GM21528 (cell line): ENCODE data around the gene MAD1L1.

ENCODE experiments used
- ATAC-seq: cut with Tn5 transposase; IDR thresholded peaks from one replicate; pipeline ENCODE4 v1.9.1; 2021; ENCODE audit warnings: mild to moderate bottlenecking, moderate library complexity; ENCODE audit not compliant: unreplicated experiment, low FRiP score

MAD1L1 gene

DNA sequence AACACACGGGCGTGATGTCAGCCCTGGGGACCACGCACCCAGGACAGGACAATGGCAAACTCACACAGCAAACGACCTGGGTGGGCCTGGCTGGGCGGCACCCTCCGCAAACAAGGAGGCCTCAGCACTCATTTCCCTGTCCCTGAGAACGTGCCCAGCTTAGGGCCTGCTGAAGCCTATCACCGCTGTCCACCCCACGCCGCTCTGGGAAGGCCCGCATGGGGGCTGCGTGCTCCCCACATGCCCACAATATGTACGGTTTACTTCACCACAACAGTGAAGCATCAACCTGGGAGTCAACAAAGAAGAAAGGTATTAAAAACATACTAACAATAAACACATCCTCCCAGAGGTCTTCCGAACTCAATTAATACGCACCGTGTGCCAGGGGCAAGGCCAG, 12.2 kb downstream of the MAD1L1 start:
- ATAC-seq = no peak

DNA sequence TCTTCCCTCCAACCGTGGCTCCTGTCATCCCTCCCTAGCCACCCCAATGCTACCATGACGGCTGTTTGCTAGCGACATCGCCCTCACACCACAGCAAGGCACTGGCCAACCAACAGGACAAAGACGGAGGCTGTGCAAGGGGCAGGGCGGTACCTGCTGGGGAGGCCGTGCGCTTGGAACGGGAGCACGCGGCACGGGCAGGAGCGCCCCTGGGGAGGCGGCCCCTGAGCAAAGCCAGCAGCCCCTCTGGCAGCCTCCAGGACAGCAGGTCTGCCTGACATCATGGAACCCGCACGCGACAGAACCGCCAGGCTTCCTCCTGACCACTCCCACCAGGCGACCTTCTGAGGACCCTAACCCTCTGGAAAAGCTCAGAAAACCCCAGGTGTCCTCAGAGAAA, 12.7 kb downstream of the MAD1L1 start:
- ATAC-seq = no peak

DNA sequence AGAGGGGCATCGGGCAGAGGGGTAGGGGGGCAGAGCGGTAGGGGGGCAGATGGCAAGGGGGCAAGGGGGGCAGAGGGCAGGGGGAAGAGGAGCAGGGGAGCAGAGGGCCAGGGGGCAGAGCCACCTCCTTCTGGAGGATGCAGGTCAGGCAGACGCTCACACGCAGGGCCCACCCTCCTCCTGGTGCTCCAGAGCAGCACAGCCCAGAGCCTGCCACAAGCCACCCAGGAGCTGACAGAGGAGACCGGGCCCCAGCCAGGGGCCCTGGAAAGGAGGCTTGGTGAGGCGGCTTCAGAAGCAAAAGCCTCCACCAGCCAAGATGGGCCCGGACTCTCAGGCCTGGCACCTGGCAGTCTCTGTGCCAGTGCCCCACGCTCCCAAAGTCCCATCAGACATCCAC, 13.1 kb downstream of the MAD1L1 start:
- no peak for ATAC-seq

DNA sequence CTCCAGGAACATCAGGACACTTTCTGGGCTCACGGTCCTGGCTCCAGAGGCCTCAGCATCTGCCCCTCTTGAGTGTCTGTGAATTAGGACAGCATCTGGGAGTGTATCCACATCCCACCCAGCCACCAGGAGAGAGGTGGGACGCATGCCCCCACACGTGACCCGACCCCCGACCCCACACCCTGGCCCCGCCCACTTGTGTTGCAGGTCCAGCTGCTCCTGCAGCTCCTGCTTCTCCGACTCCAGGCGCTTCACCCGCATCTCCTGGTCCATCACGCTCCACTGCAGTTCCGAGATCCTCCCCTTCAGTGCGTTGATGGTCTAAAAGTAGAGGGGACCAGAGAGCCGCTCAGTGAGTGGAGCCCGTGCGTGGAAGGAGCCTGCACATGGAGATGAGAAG, 13.6 kb downstream of the MAD1L1 start:
- ATAC-seq = no peak

DNA sequence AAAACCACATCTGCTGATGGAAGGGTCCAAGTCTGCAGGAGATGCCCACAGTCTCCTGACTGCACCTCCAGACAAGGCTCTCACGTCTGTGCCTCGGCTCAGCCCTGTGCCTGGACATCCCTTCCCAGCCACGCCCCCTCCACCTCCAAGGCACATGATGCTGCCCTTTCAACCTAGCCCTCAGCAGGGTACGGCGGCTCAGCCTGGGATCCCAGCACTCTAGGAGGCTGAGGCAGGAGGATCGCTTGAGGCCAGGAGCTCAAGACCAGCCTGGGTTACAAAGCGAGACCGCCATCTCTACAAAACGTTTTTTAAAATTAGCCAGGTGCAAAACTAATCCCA, 14.3 kb downstream of the MAD1L1 start:
- no peak for ATAC-seq

DNA sequence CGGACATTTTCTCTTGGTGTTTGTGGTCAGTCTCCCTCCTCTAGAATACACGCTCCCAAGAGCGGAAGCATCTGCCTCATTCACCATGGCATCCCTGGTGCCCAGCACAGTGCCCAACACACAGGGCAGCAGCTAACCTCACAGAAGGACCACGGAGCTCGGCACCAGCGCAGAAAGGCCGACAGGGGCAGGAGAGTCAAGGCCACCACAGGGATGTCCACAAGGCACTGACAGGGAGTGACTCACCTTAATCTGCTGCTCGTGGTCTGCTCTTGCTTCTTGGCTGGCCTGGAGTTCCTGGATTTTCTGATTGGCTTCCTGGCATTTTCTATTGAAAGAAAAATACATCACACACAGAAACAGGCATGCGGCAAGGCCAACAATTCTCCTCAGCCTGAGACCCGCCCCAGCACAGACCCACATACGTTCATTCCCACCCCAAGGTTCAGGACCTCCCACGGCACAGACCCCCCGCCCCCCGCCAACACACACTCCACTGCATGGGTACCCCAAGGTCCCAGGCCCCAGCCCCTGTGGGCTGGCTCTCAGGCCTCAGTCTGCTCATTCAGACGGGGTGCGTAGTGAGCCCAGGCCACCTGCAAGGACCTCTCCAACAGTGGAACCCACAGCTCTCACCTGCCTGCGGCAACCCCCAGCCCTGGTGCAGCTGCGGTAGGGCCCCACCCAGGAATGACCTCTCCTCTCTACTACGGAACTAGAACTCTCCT, 14.9 kb downstream of the MAD1L1 start:
- ATAC-seq = no peak

DNA sequence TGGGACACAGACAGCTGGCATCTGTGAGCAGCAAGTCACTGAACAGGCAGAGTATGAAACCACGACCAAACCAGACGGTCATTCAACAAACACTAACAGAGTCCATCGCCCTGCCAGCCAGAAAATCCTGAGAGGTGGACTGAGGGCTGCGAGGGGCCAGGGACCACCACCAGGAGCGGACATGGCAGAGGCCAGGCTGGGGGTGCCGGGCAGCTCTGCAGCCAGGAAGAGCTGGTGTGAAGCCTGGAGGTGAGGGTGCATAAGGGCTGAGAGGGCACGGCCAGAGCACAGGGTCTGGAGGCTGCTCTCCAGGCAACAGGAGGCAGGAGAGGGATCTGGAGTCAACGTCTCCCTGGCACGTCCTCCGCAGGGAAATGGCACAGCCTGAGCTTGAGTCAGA, 15.5 kb downstream of the MAD1L1 start:
- ATAC-seq = no peak

DNA sequence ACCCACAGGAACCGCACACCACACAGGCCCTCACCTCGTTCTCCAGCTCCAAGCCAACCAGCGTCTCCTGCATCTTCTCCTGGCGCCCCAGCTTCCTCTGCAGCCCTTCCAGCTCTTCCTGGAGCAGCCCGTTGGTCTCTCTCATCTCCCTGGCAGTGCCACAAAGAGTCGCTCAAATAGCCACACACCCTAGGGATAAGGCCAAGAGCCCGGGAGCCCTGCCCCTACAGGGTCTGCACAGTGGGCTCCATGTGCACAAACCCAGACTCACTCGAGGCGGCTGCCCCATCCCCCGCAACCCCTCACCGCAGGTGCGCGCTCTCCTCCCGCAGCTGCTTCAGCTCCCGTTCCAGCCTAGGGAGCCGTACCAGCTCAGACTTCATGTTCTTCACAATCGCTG, 16.9 kb downstream of the MAD1L1 start:
- no peak for ATAC-seq

DNA sequence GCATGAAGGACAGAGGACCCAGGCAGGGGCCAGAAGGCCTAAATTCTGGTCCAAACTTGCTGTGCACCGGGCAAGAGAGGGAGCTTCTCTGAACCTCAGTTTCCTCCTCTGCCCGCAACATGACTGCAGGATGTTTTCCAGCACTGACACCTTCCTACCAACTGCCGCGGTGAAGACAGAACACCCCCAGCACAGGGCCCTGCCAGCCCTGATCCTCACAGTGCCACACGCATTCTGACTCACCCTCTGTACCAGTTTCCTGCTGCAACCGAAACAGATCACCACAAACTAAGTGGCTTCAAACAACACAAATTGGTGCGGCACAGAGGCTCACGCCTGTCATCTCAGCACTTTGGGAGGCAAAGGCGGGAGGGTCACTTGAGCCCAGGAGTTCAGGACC, 18.1 kb downstream of the MAD1L1 start:
- ATAC-seq = no peak

DNA sequence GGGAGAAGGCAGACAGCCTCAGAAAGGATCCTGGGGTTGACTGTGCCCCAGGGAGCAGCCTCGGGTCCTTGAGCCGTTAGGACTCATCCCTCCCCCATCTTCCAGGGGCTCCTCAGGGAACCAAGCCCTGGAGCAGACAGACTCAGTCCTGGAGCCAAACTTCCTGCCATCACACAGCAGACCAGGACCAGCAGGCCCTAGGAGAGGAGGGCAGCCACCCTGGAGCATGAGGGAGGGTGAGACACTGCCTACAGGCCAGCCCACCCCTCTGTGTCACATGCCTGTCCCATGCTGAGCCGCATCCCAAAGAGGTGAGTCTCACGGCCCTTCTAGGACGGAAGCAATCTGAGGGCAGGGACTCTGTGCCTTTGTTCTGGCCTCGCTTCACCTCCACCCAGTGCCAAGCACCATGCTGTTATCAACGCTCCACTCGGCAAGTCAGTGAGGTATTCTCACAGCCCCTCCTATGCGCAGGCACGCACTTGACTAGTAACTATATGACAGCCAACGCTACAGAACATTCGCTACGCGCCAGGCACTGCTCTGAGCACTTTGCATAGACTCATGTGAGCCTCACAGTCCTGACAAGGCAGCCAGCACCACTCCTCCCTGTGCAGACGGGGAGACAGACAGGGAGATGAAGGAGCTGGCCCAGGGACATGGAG, 19.1 kb downstream of the MAD1L1 start:
- ATAC-seq = no peak

DNA sequence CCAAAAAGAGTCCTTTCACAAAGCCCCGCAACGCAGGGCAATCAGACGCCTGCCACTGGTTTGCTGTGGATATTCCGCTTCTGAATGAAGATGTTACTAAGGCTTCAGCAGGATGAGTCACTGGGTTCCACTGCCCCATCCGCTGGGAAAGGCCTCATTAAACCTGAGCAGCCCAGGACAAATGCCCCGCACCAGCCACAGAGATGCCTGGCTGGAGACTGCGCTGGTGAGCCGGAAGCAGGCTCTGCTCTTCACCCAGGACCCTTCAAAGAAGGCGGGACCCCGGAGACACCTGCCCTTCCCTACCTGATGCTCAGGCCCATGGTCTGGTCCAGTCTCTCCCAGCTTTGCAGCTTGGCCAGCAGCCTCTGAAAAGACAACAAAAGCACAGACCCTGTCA, 19.8 kb downstream of the MAD1L1 start:
- no peak for ATAC-seq

DNA sequence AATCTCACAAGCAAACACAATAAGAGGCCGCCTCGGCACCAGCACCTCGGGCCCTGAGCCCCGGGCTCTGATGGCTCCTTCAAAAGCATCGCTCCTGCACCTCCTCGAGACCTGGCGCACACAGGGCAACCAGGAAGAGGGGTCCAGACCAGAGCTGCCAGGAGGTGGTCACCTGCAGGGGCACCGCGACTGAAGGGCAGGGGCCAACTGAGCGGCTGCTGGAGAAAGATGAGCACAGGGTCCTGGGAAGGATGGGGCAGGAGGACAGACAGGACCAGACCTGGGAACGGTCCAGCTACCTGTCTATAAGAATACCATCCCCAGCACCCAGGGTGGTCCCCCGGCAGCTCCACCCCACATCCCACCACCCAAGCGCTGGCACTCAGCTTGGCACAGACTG, 20.8 kb downstream of the MAD1L1 start:
- no peak for ATAC-seq

DNA sequence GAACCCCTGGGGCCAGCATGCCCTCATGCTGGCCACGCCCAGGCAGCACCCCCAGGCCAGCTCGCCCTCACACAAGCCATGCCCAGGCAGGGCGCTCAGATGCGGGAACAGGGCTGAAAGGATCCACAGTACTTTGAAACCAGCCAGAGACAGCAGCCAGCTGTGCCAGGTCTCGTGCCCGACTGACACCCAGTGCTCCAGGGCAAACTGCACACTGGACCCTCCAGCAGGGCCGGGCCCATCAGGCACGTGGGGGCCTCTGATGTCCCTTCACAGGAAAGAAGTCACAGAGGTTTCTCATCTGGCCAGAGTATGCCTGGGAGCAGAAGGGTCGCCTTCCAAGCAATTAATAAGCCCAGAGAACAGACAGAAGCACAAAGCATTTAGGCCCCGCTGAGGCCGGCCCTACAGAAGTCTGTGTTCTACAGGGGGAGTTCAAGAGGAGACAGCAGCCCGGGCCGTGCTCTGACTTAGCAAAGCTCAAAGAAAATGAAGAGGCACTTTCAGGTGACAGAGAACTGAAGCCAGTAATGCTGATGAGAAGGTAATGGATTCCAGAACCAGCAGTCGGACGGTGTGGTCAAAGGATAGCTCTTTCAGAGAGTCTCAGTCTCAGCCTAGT, 21.4 kb downstream of the MAD1L1 start:
- ATAC-seq = no peak

DNA sequence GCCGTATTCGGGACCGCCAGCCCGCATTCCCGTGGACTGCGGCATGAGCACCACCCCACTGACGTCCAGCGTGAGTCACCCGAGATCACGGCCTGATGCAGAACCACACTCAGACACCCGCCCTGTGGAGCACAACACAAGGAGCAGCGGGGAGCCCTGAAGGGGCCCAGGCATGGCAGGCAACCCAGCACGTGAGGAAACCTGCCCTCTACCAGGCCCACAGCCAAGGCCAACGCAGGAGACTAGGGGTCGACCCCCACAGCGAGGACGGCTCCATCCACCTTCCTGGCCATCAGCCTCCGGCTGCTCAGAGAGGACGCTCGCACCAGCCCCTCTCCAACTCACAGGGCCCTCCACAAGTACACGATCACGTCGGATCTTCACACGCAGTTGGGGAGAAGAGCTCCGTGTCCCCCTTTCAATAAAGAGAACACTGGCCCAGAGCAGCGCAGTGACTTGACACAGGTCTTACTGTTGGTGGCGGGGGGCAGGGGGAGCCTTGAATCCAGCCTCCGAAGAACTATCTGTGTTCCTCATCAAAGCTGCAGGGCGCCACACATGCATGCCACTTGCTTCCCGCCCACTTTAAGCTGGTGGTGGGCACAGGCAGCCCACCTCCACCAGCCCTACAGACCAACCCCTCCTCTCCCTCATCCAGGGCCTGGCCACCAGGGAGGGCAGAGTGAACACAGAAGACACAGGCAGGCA, 22.0 kb downstream of the MAD1L1 start:
- no peak for ATAC-seq

DNA sequence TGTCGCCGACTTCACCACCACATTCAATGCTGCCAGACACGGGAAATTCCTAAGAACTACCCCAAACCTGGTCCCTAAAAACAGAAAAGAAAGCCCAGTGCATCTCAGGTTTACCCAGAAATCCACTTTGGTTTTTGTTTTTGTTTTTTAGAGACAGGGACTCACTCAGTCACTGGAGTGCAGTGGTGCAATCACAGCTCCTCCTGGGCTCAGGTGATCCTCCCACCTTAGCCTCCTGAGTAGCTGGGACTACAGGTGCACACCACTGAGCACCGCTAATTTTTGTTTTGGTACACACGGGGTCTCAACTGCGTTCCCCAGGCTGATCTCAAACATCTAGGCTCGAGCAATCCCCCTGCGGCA, 22.8 kb downstream of the MAD1L1 start:
- no peak for ATAC-seq

DNA sequence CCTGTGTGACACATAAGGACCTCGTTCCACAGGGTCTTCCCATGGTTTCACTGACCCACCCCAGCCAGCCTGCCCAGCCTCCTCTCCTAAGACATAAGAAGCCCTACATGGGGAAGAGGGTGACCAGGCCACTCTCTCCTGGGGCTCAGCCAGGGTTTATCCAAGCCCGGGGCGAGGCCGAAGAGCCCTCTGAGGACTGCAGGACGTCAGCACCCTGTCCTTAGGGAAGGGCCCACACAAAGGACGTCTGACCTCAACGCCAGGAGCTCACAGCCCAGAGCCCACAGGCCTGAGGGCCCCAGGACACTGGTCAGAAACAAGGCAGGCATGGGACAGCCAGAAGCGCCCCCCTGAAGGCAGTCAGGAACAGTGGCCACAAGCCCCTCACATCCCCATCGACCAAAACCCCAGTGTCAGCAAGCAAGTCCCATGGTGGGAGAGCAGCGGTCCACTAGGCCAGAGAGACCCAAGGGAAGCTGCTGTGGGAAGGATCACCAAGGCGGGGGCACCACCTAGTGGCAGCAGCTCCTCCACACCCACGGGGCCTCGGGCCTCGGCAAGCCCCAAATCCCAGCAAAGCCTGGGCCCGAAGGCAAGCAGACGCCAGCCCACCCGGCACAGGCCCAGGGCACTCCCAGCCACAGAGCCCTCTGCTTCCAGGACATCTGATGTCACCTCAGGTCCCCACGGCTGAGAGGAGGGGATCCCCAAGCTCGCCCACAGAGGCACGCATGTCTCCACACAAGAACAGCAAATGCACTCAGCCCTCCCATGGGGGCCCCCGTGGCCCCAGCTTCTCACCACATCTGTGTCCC, 23.4 kb downstream of the MAD1L1 start:
- no peak for ATAC-seq

DNA sequence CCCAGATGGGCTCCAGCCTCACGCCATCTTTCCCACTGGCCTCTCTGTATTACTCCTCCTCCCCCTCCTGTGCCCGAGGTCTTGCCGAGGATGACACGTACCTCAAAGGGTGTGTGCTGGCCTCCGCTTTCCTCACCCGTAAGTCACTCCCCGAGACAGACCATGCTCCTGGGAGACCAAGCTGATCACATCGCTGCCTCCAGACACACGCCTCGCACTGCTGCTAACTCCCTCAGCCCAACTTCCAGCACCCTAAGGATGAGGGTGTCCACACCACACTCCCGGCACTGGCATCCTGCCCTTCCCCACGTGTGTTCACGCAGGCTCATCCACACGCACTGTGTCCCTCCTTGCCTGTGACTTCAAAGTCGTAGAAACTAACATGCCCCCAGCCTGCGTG, 24.0 kb downstream of the MAD1L1 start:
- ATAC-seq = no peak

DNA sequence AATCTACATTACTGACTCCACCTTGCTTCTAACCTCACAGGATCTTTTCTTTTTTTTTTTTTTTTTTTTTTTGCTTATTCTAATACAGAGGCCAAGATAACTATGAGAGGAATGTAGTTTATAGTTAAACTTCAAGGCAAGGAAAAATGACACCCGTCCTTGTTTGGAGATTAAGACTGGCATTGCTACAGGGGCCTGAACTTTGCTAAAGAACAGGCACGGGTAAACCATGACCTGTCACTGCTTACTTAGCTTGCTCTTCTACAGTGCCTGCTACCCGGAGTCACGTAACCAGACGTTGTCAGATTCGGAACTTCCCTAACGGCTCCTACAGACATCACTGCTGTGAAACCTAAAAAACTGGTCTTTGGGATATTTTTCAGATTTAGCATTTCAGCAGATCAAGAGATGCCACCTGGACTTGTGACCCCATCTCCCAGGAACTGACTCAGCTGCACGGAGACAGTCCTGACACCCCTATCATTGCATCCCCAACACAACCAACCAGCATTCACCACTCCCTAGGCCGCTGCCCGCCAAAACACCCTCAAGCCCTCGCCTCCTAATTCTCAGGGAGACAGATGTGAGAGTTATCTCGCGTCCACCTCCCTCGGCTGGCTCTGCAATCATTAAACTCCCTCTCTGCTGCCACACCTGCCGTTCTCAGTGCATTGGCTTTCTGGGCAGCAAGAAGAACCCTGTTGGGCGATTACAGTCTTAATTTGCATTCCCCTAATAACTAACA, 27.5 kb downstream of the MAD1L1 start:
- ATAC-seq = no peak

DNA sequence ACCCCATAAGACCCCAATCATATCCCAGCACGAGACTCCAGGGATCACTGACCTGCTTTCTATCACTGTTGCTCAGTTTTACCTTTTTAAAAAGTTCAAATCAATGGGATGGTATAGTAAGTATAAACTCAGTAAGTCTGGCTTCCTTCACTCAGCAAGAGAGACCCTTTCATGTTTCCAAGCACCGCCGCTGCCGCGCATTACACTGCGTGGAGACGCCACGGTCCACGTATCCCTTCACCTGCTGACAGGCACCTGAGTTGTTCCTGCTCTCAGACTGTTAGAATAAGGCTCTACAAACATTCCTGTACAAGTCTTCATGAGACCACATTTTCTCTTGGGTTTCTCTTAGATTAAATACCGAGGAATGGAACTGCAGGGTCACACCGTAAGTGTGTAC, 28.3 kb downstream of the MAD1L1 start:
- ATAC-seq = no peak

DNA sequence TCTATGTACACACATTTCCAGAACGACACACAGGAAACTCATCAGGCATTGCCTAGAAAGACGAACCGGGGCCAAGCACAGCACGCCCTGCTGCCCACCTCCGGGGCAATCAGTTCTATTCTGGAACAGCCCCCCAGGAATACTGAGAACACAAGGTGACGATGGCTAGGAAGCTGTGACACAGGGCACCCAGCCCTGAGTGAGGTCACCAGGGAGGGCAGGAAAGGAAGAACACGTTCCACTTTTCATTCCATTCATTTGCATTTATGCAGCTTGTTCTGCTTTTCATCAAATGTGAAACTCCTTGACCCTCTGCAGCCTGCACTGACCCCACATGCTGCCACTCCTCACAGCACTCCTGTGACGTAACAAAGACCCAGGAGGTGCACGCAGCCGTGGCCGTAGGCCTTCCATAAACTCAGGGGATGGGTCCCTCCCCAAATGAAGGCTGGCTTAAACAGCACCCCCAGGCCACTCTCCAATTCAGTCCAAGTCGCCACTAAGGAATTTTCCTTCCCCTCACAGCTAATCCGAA, 28.9 kb downstream of the MAD1L1 start:
- no peak for ATAC-seq
